Measurements from ENCODE around the gene ZNF423. TPM values are rescaled to one million over a fixed set of nuclear protein-coding genes. Genes with fewer than 3 reads are reported as not detected.

The ZNF423 gene
- total and polyA plus RNA-seq, 12 donors: 1.7 to 10.6 (median 5.5) TPM

GRCh38 chr16:49497466-49497865 lies 358.4 kb downstream of the ZNF423 start:
- no peak overlapping the region for H3K27ac ChIP-seq
- 91 to 99% (median 96%) methylated on average over 6 of the region's 6 CpGs for WGBS, 4 donors
- no peaks in the 10 kb centered on the region for H3K27me3 ChIP-seq
- no peaks in the 10 kb centered on the region for H3K36me3 ChIP-seq (replicated peaks in 1 of 2)
- H3K4me3 ChIP-seq: no peak overlapping the region
- intact Hi-C loops (cut with DNase I): loop anchor here (10.0 kb wide), 3 partner anchors 97 to 427 kb away; no protein-coding TSS in a partner anchor
- H3K9me3 ChIP-seq (replicated peaks in 1 of 3): no peaks in the 10 kb centered on the region
- peaks cover 0 to 3% of the 10 kb centered on the region in 2 donors for H3K4me1 ChIP-seq (replicated peaks in 1 of 2)
- no peak for DNase-seq
- no peak for TF ChIP-seq CTCF (IDR thresholded peaks at IDR 0.05)
- no peak for TF ChIP-seq POLR2A (IDR thresholded peaks at IDR 0.05)

GRCh38 chr16:49496656-49497055 lies 359.3 kb downstream of the ZNF423 start:
- Histone ChIP-seq H3K36me3 (replicated peaks in 1 of 2) (no peaks in the 10 kb centered on the region), H3K4me3 (no peak overlapping the region), H3K27me3 (no peaks in the 10 kb centered on the region), H3K27ac (no peak overlapping the region), H3K9me3 (replicated peaks in 1 of 3) (no peaks in the 10 kb centered on the region), H3K4me1 (replicated peaks in 1 of 2) (peaks cover 0 to 6% of the 10 kb centered on the region in 2 donors)
- no peak for TF ChIP-seq POLR2A (IDR thresholded peaks at IDR 0.05)
- no peak for TF ChIP-seq CTCF (IDR thresholded peaks at IDR 0.05)
- no peak for DNase-seq
- WGBS, 4 donors: 77 to 92% (median 83%) methylated on average over 3 to 5 of the region's 5 CpGs
- intact Hi-C loops (cut with DNase I): loop anchor here (10.0 kb wide), 3 partner anchors 98 to 428 kb away; no protein-coding TSS in a partner anchor

- Histone ChIP-seq H3K4me1 (replicated peaks in 1 of 2) (peaks cover 0 to 6% of the 10 kb centered on the region in 2 donors), H3K27me3 (no peaks in the 10 kb centered on the region), H3K9me3 (replicated peaks in 1 of 3) (no peaks in the 10 kb centered on the region), H3K27ac (no peak overlapping the region), H3K36me3 (replicated peaks in 1 of 2) (no peaks in the 10 kb centered on the region), H3K4me3 (no peak overlapping the region)
- TF ChIP-seq POLR2A (IDR thresholded peaks at IDR 0.05) (no peak), CTCF (IDR thresholded peaks at IDR 0.05) (no peak)
- intact Hi-C loops (cut with DNase I): loop anchor here (10.0 kb wide), 3 partner anchors 99 to 429 kb away; no protein-coding TSS in a partner anchor
- WGBS, 4 donors: 90 to 97% (median 92%) methylated on average over 6 to 10 of the region's 10 CpGs
- no peak for DNase-seq
These were observed 360.1 kb downstream of the ZNF423 start for GRCh38 chr16:49495596-49496355.

GRCh38 chr16:49494891-49495566 lies 360.9 kb downstream of the ZNF423 start:
- Histone ChIP-seq H3K4me3 (no peak overlapping the region), H3K4me1 (replicated peaks in 1 of 2) (peaks cover 0 to 6% of the 10 kb centered on the region in 2 donors), H3K27me3 (no peaks in the 10 kb centered on the region), H3K36me3 (replicated peaks in 1 of 2) (no peaks in the 10 kb centered on the region), H3K9me3 (replicated peaks in 1 of 3) (no peaks in the 10 kb centered on the region), H3K27ac (no peak overlapping the region)
- intact Hi-C loops (cut with DNase I): loop anchor here (5.0 to 10.0 kb wide), 5 partner anchors 100 to 430 kb away; partner anchors contain the start of gene ZNF423 (in 1 of the 2)
- whole genome bisulfite sequencing, 4 donors: 70 to 85% (median 77%) methylated on average over 7 to 9 of the region's 9 CpGs
- DNase-seq: no peak
- TF ChIP-seq POLR2A (IDR thresholded peaks at IDR 0.05): no peak
- TF ChIP-seq CTCF (IDR thresholded peaks at IDR 0.05): no peak
